Activated B cell treated with CpG ODN at 0.5 μM for 24 hours (primary cell): ENCODE results near the gene DRGX. TPM values are rescaled to one million over a fixed set of nuclear protein-coding genes. Genes with fewer than 3 reads are reported as not detected.

ENCODE experiments used
- ATAC-seq: fragments of 200-7000 bp; cut with Tn5 transposase; one replicate; pipeline ENCODE4 v1.10.0; 2021; ENCODE audit warnings: low read depth, mild to moderate bottlenecking, moderate library complexity
- CTCF ChIA-PET: fragments of 350-600 bp; sonication (Branson Sonifier 250); formaldehyde crosslinking; loops from one replicate; lab custom pipeline; 2021; ENCODE audit warnings: antibody characterized with exemption; lab: Charles Lee
- POLR2A ChIA-PET: fragments of 350-600 bp; sonication (Branson Sonifier 250); formaldehyde crosslinking; loops from one replicate; lab custom pipeline; 2021; ENCODE audit warnings: antibody characterized with exemption; lab: Charles Lee
- DNase-seq: peaks from one replicate; pipeline ENCODE4 v3.0.0; 2022
- H3K27ac Mint-ChIP-seq: one replicate; pipeline ENCODE4 v1.8.0; 2020; ENCODE audit warnings: mixed read lengths
- H3K27me3 Mint-ChIP-seq: one replicate; pipeline ENCODE4 v1.8.0; 2021; ENCODE audit warnings: mixed read lengths
- H3K36me3 Mint-ChIP-seq: one replicate; pipeline ENCODE4 v1.8.0; 2021; ENCODE audit warnings: low read depth, mixed read lengths
- H3K4me1 Mint-ChIP-seq: one replicate; pipeline ENCODE4 v1.8.0; 2021; ENCODE audit warnings: mixed read lengths
- H3K4me3 Mint-ChIP-seq: one replicate; pipeline ENCODE4 v1.8.0; 2020; ENCODE audit warnings: mild to moderate bottlenecking, mixed read lengths
- H3K9me3 Mint-ChIP-seq: one replicate; pipeline ENCODE4 v1.8.0; 2020; ENCODE audit warnings: mixed read lengths
- intact Hi-C: fragments of 100-400 bp; cut with micrococcal nuclease; formaldehyde crosslinking; loops from one replicate; pipeline ENCODE4 v1.15.1; 2024
- total RNA-seq: library from RNA; stranded (reverse); gene quantifications from 2 replicates; pipeline ENCODE4 v1.2.3, GENCODE V29; 2022
- TF ChIP-seq, protein P1 (sequence below): fragments of 200-600 bp; IDR thresholded peaks from one replicate; pipeline ENCODE4 v1.8.0; 2022; ENCODE audit warnings: antibody characterized with exemption, mild to moderate bottlenecking

DRGX gene
- total RNA-seq, 1 donor from 2014 or later, result not detected

DNA sequence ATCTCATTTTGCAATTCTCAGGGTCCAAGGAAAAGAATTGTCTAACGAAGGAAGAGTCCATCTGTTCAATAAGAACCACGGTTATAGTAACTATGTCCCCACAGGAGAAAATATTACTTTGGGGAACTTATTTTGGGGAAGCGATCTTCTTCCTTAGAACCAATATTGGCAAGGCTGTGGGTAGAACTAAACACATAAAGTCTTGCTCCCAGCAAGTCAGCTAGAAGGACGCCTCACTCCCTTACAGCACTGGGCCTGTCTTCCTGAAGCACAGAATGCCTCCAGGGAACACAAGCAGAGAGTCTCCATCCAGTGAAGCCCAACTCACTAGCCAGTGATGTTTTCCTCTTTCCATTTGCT lies 66.8 kb downstream of the DRGX start:
- no peaks in the 10 kb centered on the region for H3K27me3 Mint-ChIP-seq
- intact Hi-C loops, result no loop called here
- POLR2A ChIA-PET, result no interaction called here
- CTCF ChIA-PET, result no interaction called here
- no peaks in the 10 kb centered on the region for H3K4me1 Mint-ChIP-seq
- no peaks in the 10 kb centered on the region for H3K36me3 Mint-ChIP-seq
- no peaks in the 10 kb centered on the region for H3K9me3 Mint-ChIP-seq
- ATAC-seq, result no peak
- no peak overlapping the region for H3K4me3 Mint-ChIP-seq
- TF ChIP-seq, protein P1, sequence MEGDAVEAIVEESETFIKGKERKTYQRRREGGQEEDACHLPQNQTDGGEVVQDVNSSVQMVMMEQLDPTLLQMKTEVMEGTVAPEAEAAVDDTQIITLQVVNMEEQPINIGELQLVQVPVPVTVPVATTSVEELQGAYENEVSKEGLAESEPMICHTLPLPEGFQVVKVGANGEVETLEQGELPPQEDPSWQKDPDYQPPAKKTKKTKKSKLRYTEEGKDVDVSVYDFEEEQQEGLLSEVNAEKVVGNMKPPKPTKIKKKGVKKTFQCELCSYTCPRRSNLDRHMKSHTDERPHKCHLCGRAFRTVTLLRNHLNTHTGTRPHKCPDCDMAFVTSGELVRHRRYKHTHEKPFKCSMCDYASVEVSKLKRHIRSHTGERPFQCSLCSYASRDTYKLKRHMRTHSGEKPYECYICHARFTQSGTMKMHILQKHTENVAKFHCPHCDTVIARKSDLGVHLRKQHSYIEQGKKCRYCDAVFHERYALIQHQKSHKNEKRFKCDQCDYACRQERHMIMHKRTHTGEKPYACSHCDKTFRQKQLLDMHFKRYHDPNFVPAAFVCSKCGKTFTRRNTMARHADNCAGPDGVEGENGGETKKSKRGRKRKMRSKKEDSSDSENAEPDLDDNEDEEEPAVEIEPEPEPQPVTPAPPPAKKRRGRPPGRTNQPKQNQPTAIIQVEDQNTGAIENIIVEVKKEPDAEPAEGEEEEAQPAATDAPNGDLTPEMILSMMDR, result no peak
- no peak overlapping the region for H3K27ac Mint-ChIP-seq
- DNase-seq, result no peak

GRCh38 chr10:49328401-49329145 lies 67.3 kb downstream of the DRGX start:
- no peak overlapping the region for H3K27ac Mint-ChIP-seq
- H3K27me3 Mint-ChIP-seq, result peaks cover 2% of the 10 kb centered on the region
- DNase-seq (no peak), ATAC-seq (no peak)
- H3K9me3 Mint-ChIP-seq, result no peaks in the 10 kb centered on the region
- ChIA-PET POLR2A (no interaction called here), CTCF (no interaction called here)
- TF ChIP-seq, protein P1, result no peak
- no peak overlapping the region for H3K4me3 Mint-ChIP-seq
- H3K36me3 Mint-ChIP-seq, result no peaks in the 10 kb centered on the region
- intact Hi-C loops, result no loop called here
- H3K4me1 Mint-ChIP-seq, result no peaks in the 10 kb centered on the region

DNA sequence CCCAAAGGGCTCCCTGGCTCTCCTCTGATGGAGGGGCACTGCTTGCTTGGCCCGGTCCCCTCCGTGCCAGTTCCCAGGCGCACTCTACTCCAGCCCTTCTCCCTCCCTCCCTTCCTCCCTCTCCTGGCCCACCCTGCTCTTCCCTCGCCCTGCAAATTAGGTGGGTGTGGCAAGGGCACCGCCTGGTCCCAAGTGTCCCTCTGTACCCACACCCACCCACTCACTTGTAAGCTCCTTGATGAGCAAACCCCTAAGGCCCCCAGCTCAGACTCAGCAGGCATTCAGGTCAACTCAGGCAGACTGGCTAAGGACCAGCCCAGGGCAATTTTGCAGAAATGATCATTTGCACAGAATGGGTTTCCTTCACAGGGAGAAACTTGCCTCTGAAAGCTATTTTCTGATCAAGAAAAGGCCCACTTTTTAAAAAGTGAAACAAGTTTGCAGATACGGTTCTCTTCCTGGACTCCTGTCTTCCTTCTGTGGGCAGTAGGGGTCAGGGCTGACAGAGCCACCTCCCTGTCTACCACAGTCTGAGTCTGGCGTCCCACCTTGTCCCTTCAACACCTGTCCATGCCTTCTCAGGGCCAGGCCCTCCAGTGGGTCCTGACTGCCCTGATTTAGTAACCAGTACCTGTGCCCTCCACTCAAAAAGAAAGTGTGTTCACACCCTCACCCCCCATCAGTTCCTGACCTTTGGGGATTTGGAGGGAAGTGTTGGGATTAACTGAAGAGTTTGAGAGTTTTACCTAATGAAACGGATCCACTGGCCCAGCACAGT lies 68.7 kb downstream of the DRGX start:
- Mint-ChIP-seq H3K27ac (no peak overlapping the region), H3K4me3 (no peak overlapping the region), H3K9me3 (no peaks in the 10 kb centered on the region), H3K4me1 (no peaks in the 10 kb centered on the region), H3K27me3 (peaks cover 6% of the 10 kb centered on the region), H3K36me3 (no peaks in the 10 kb centered on the region)
- POLR2A ChIA-PET, result no interaction called here
- DNase-seq (no peak), ATAC-seq (no peak)
- intact Hi-C loops, result no loop called here
- TF ChIP-seq, protein P1, result no peak
- CTCF ChIA-PET, result no interaction called here

- ATAC-seq, result no peak
- POLR2A ChIA-PET, result no interaction called here
- CTCF ChIA-PET, result no interaction called here
- Mint-ChIP-seq H3K36me3 (no peaks in the 10 kb centered on the region), H3K4me1 (no peaks in the 10 kb centered on the region), H3K9me3 (no peaks in the 10 kb centered on the region), H3K4me3 (no peak overlapping the region), H3K27me3 (peaks cover 6% of the 10 kb centered on the region), H3K27ac (no peak overlapping the region)
- TF ChIP-seq, protein P1, result no peak
- intact Hi-C loops, result no loop called here
- no peak for DNase-seq
Observed at GRCh38 chr10:49325916-49326783, 69.7 kb downstream of the DRGX start.
